ENCODE results near the gene GPC5. TPM values are rescaled to one million over a fixed set of nuclear protein-coding genes. Genes with fewer than 3 reads are reported as not detected.

The GPC5 gene
- total and polyA plus RNA-seq, 9 of the 15 experiments (the other 6 are each of a cell fraction or from before 2014, with no cell fraction given): 0.18 to 0.27 TPM; not detected in 7

- TF ChIP-seq, protein P1, sequence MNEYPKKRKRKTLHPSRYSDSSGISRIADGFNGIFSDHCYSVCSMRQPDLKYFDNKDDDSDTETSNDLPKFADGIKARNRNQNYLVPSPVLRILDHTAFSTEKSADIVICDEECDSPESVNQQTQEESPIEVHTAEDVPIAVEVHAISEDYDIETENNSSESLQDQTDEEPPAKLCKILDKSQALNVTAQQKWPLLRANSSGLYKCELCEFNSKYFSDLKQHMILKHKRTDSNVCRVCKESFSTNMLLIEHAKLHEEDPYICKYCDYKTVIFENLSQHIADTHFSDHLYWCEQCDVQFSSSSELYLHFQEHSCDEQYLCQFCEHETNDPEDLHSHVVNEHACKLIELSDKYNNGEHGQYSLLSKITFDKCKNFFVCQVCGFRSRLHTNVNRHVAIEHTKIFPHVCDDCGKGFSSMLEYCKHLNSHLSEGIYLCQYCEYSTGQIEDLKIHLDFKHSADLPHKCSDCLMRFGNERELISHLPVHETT (CRISPR knock-in tag; conservative IDR thresholded peaks at IDR 0.05 in 1 of 2, IDR thresholded peaks at IDR 0.05 in 1 of 2): no peak
- no peak for TF ChIP-seq TAF1 (IDR thresholded peaks at IDR 0.05; ENCODE audit: control insufficient read depth, extremely low read depth, insufficient read depth, low read length, severe bottlenecking)
- TF ChIP-seq, protein P2, sequence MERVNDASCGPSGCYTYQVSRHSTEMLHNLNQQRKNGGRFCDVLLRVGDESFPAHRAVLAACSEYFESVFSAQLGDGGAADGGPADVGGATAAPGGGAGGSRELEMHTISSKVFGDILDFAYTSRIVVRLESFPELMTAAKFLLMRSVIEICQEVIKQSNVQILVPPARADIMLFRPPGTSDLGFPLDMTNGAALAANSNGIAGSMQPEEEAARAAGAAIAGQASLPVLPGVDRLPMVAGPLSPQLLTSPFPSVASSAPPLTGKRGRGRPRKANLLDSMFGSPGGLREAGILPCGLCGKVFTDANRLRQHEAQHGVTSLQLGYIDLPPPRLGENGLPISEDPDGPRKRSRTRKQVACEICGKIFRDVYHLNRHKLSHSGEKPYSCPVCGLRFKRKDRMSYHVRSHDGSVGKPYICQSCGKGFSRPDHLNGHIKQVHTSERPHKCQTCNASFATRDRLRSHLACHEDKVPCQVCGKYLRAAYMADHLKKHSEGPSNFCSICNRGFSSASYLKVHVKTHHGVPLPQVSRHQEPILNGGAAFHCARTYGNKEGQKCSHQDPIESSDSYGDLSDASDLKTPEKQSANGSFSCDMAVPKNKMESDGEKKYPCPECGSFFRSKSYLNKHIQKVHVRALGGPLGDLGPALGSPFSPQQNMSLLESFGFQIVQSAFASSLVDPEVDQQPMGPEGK (CRISPR knock-in tag; IDR thresholded peaks at IDR 0.05; ENCODE audit: borderline replicate concordance): no peak
- TF ChIP-seq TSC22D4 (tag; IDR thresholded peaks at IDR 0.05): no peak
- no peak for TF ChIP-seq ZNF76 (CRISPR knock-in tag; IDR thresholded peaks at IDR 0.05; ENCODE audit: borderline replicate concordance)
- TF ChIP-seq CEBPG (CRISPR knock-in tag; IDR thresholded peaks at IDR 0.05): no peak
- no peak for TF ChIP-seq CEBPG (tag; conservative IDR thresholded peaks at IDR 0.05 in 1 of 2, IDR thresholded peaks at IDR 0.05 in 1 of 2)
Observed at GRCh38 chr13:91520952-91521351, 122.5 kb downstream of the GPC5 start (continued).
